Osteoblast (primary cell): ENCODE data around the gene TNFRSF19. TPM values are rescaled to one million over a fixed set of nuclear protein-coding genes. Genes with fewer than 3 reads are reported as not detected.

Source experiments
- DNase-seq: peaks from one replicate; pipeline ENCODE4 v3.0.0; 2011; ENCODE audit warnings: low spot score, mixed read lengths; ENCODE audit not compliant: insufficient read length; ENCODE audit errors: missing footprints
- H2AFZ ChIP-seq: 2 replicates; pipeline ENCODE4 v1.6.0; 2011; ENCODE audit warnings: mild to moderate bottlenecking, low read length
- H3K27ac ChIP-seq: 2 replicates; pipeline ENCODE4 v1.5.1; 2011; ENCODE audit warnings: mild to moderate bottlenecking, low read depth, low read length, moderate library complexity
- H3K27me3 ChIP-seq: 2 replicates; pipeline ENCODE4 v1.6.0; 2012; ENCODE audit warnings: mild to moderate bottlenecking, control low read depth, inconsistent platforms, low read length, moderate library complexity; ENCODE audit not compliant: insufficient read depth
- H3K36me3 ChIP-seq: 2 replicates; pipeline ENCODE4 v1.5.1; 2011; ENCODE audit warnings: mild to moderate bottlenecking, low read length, control low read depth, moderate library complexity; ENCODE audit not compliant: insufficient read depth
- H3K4me1 ChIP-seq: 2 replicates; pipeline ENCODE4 v1.5.1; 2011; ENCODE audit warnings: mild to moderate bottlenecking, low read length, control low read depth, moderate library complexity; ENCODE audit not compliant: insufficient read depth
- H3K4me2 ChIP-seq: 2 replicates; pipeline ENCODE4 v1.6.0; 2011; ENCODE audit warnings: mild to moderate bottlenecking, low read length; ENCODE audit not compliant: insufficient read depth
- H3K4me3 ChIP-seq: fragments of 200-600 bp; sonication (generic); 3 replicates; pipeline ENCODE4 v1.5.1; 2012; ENCODE audit warnings: mild to moderate bottlenecking, low read length, inconsistent platforms; ENCODE audit not compliant: insufficient read depth
- H3K79me2 ChIP-seq: 2 replicates; pipeline ENCODE4 v1.6.0; 2012; ENCODE audit warnings: mild to moderate bottlenecking, low read length, control low read depth, inconsistent platforms; ENCODE audit not compliant: insufficient read depth
- H3K9me3 ChIP-seq: 2 replicates; pipeline ENCODE4 v1.5.1; 2011; ENCODE audit warnings: low read depth, low read length, control low read depth
- H4K20me1 ChIP-seq: 2 replicates; pipeline ENCODE4 v1.6.0; 2012; ENCODE audit warnings: mild to moderate bottlenecking, low read length, control low read depth; ENCODE audit not compliant: insufficient read depth
- total RNA-seq: library from RNA; depleted of rRNA; stranded (reverse); fragments of >200 nt; gene quantifications from 2 replicates; pipeline ENCODE4 v1.2.3, GENCODE V29; 2012
- TF ChIP-seq, protein P1 (sequence below): IDR thresholded peaks from 2 replicates; pipeline ENCODE4 v1.5.1; 2011; ENCODE audit warnings: mild to moderate bottlenecking, low read depth, low read length, moderate library complexity; ENCODE audit errors: extremely low read depth

Gene TNFRSF19
- total RNA-seq, 1 donor = 73.8 TPM

DNA sequence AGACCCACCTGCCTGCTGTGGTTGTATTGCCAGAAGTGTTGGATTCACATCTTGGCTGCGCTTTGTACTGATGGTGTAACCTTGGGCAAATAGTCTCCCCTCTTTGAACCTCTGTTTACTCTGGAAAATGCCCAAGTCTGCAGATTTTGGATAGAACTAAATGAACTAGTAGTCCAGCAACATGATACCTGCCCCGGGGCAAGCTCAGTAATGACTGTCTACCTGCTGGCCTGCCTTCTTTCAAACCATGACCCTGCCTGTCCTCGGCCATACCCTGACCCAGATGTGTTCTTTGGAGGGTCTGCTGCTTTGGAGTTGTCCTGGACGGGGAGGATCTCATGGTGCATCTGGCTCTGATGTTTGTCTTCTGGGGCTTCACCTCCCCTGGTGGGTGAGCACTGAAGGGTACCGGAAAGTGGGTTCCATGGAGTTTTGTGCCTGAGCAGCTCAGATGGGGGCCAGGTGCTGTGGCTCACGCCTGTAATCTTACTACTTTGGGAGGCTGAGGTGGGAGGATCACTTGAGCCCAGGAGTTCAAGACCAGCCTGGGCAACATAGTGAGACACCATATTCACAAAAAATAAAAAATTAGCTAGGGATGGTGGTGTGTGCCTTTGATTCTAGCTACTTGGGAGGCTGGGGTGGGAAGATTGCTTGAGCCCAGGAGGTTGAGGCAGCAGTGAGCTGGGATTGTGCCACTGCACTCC lies 59.5 kb downstream of the TNFRSF19 start:
- H3K79me2 ChIP-seq = no peaks in the 10 kb centered on the region
- H3K27me3 ChIP-seq = no peaks in the 10 kb centered on the region
- no peak overlapping the region for H3K27ac ChIP-seq
- H3K4me2 ChIP-seq = no peak overlapping the region
- H4K20me1 ChIP-seq = no peaks in the 10 kb centered on the region
- DNase-seq = no peak
- peaks cover 8% of the 10 kb centered on the region for H3K4me1 ChIP-seq
- TF ChIP-seq, protein P1, sequence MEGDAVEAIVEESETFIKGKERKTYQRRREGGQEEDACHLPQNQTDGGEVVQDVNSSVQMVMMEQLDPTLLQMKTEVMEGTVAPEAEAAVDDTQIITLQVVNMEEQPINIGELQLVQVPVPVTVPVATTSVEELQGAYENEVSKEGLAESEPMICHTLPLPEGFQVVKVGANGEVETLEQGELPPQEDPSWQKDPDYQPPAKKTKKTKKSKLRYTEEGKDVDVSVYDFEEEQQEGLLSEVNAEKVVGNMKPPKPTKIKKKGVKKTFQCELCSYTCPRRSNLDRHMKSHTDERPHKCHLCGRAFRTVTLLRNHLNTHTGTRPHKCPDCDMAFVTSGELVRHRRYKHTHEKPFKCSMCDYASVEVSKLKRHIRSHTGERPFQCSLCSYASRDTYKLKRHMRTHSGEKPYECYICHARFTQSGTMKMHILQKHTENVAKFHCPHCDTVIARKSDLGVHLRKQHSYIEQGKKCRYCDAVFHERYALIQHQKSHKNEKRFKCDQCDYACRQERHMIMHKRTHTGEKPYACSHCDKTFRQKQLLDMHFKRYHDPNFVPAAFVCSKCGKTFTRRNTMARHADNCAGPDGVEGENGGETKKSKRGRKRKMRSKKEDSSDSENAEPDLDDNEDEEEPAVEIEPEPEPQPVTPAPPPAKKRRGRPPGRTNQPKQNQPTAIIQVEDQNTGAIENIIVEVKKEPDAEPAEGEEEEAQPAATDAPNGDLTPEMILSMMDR = no peak
- H3K4me3 ChIP-seq = no peak overlapping the region
- H3K36me3 ChIP-seq = peaks cover 13% of the 10 kb centered on the region
- no peaks in the 10 kb centered on the region for H3K9me3 ChIP-seq
- no peak overlapping the region for H2AFZ ChIP-seq

DNA sequence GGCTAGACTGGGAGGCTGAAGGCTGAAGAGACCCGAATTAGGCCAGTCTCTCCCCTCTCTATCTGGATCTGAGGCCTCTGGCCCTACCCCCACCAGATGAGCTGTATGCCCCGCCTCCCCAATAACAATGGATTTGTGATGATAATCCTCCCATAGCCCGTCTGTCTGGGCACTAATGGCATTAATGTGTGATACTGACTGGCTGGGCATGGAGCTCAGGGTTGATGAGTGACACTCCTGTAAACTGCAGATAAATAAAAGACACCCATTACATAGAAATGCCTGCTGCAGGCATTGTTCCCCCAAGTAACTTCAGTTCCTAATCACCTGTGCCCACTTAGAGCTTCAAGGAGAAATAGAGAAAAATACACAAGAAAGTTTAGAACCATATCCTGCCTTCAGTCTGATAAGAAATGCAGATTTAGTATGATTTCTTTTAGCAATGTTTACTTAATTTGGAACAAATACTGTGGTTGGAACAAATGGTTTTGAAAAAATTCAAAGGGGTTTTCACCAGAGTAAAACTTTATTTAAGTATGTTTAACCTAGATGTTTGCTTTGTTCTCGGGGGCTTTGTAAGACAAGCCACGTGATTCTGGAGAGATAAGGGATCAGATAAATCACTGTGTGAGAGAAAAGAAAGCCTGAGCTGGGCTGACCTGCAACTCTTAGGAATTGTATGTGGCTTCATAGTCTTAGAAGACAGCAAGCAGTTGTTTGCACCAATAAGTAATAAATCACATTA lies 60.3 kb downstream of the TNFRSF19 start:
- H3K9me3 ChIP-seq = no peaks in the 10 kb centered on the region
- no peaks in the 10 kb centered on the region for H3K27me3 ChIP-seq
- peaks cover 8% of the 10 kb centered on the region for H3K4me1 ChIP-seq
- H4K20me1 ChIP-seq = no peaks in the 10 kb centered on the region
- no peak overlapping the region for H3K4me2 ChIP-seq
- H3K4me3 ChIP-seq = no peak overlapping the region
- no peaks in the 10 kb centered on the region for H3K79me2 ChIP-seq
- peak; percentile 23 for DNase-seq
- TF ChIP-seq, protein P1 = no peak
- no peak overlapping the region for H2AFZ ChIP-seq
- H3K27ac ChIP-seq = no peak overlapping the region
- peaks cover 13% of the 10 kb centered on the region for H3K36me3 ChIP-seq

DNA sequence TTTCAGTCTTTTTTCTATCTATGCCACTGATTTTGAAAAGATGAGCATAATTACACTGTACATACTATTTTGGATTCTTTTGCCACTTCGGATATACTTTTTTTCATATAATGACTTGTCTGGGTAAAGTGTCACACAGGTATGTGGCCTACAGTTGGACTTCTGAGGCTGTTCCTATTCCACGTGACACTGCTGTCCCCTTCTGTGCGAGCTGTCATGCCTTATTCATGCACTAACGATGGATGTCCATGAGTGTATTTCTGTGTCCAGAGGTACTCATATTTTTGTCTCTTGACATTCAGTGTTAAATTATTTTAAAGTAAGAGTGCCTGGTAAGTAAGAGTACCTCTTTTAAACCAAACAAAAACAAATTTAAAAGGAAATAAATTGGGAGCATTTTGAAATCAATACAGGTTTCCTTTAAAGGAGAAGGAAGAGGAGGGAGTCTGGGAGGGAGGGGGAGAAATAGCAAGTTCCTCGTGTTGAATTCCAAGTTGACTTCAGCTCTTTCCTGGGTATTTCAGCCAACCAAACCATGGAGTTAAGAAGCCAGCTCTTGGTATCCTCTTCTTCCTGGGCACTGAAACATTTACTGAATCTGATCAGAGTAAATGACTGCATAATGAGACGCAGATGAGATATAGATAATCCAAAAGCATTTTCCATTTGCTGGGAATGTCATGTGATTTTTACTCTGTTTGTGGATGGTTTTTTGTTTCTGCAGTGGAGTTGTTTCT lies 61.3 kb downstream of the TNFRSF19 start:
- Histone ChIP-seq H4K20me1 (no peaks in the 10 kb centered on the region), H3K36me3 (peaks cover 13% of the 10 kb centered on the region), H3K4me2 (no peak overlapping the region), H3K79me2 (no peaks in the 10 kb centered on the region), H3K27ac (no peak overlapping the region), H3K4me3 (no peak overlapping the region), H2AFZ (no peak overlapping the region), H3K9me3 (no peaks in the 10 kb centered on the region), H3K27me3 (no peaks in the 10 kb centered on the region), H3K4me1 (peaks cover 8% of the 10 kb centered on the region)
- no peak for DNase-seq
- TF ChIP-seq, protein P1 = no peak
